Omental fat pad (tissue), 4 donors: ENCODE measurements around the gene GSTA2. TPM values are rescaled to one million over a fixed set of nuclear protein-coding genes. Genes with fewer than 3 reads are reported as not detected.
"Not testable (repeated sequence)": the region's sequence is repeated elsewhere in the genome, so short reads cannot be mapped to it uniquely, and the experiment has no call there.

ENCODE experiments used
- ATAC-seq: fragments of 150-250 bp; one replicate; pipeline ENCODE4 v1.9.1; 2016; ENCODE audit warnings: mild to moderate bottlenecking, moderate library complexity; ENCODE audit not compliant: low FRiP score
- DNase-seq: peaks from one replicate; pipeline ENCODE4 v3.0.0-alpha.2; 2019; ENCODE audit warnings: low spot score
- total RNA-seq, 4 donors: library from RNA; depleted of rRNA; stranded (reverse); fragments of >200 nt; gene quantifications; one replicate each; pipeline ENCODE4 v1.1.0, GENCODE V29; 2016
- TF ChIP-seq, protein P1 (sequence below), 3 donors: fragments of 450-650 bp; IDR thresholded peaks; one replicate each; pipeline ENCODE4 v1.5.1; 2016 to 2017; ENCODE audit warnings: antibody characterized with exemption in 3 of 3, mild to moderate bottlenecking in 3 of 3, moderate library complexity in 2 of 3

The GSTA2 gene
- total RNA-seq, 4 donors from 2014 or later: not detected

DNA sequence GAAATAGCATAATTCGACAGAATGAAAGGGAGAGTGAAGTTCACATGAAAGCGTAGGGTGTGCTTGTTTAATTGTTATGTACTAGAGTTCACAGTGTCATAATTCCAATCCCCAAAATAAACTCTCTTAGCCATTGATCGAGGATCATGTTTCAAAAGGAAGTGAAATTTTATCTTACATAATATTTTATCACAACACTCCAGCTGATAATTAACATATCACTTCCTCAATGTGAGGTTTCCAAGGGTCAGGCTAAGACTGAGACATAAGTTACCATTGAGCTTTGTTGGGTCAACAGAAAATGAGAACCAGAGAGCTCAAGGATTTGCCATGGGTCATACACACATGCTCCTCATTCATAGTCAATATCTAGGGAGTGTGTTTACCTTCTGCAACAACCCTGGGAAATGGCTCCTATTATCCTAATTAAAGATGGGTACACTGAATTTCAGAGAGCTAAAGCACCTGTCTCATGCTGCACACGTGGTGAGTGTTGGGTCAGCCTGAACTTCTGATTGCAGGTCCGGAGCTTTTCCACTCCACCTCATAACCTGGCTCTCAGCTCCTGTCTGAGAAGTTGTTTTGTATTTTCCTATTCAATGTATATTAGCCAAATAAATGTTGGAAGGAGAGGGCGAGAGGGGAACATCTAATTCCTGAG lies 3.0 kb downstream of the GSTA2 start:
- no peak for ATAC-seq
- TF ChIP-seq, protein P1, sequence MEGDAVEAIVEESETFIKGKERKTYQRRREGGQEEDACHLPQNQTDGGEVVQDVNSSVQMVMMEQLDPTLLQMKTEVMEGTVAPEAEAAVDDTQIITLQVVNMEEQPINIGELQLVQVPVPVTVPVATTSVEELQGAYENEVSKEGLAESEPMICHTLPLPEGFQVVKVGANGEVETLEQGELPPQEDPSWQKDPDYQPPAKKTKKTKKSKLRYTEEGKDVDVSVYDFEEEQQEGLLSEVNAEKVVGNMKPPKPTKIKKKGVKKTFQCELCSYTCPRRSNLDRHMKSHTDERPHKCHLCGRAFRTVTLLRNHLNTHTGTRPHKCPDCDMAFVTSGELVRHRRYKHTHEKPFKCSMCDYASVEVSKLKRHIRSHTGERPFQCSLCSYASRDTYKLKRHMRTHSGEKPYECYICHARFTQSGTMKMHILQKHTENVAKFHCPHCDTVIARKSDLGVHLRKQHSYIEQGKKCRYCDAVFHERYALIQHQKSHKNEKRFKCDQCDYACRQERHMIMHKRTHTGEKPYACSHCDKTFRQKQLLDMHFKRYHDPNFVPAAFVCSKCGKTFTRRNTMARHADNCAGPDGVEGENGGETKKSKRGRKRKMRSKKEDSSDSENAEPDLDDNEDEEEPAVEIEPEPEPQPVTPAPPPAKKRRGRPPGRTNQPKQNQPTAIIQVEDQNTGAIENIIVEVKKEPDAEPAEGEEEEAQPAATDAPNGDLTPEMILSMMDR (IDR thresholded peaks at IDR 0.05): no peak

DNA sequence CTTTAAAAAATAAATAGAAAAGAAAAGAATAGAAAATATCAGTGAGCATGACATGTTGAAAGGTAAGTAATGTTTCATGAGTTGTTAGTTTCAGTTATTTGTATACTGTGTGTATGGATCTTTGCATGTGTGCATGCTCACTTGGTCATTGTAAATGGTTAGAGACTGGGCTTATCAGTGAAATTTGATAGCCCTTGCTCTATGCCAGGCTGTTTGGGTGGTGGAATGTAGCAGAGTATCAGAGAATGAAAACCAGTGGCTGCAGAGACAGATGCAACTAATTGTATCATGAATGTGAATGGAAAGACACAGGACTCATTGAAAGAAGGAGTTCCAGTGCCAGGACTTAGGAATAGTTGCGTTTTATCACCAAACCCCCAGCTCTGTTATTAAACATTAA lies 4.2 kb downstream of the GSTA2 start:
- no peak for DNase-seq
- TF ChIP-seq, protein P1 (IDR thresholded peaks at IDR 0.05): no peak
- ATAC-seq: no peak

More for the DNA sequence above, 3.0 kb downstream of the GSTA2 start:
- DNase-seq: no peak

DNA sequence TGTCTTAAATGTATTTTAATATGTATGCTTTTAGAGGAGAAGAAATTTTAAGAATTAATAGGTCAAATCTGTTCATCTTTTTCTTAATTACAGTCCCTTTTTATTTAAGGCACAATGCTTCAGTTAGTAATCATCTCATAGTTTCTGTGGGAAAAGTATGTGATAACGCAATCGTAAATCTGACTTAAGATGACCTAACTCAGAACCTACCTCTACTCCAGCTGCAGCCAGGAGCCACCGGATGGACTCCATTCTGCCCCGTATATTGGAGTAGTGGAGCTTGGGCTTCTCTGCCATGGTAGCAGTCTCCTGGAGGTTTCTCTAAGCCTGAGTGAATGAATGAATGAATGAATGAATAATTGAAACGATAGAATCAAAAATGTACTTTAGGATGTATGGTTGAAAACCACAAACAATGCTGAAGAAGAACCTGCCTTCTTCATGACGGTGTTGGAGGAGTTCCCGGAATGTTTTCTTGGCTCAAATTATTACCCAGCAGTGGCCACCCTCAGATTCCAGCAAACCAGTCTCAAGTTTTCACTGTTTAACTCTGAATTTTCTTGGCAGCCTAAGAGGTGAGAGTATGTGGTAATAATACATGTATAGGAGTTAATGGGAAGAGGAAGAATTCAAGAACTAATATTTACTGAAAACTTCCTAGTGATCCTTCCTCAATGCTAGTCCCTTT lies 5.5 kb downstream of the GSTA2 start:
- peak; percentile 51 for ATAC-seq
- DNase-seq: not testable (repeated sequence)

DNA sequence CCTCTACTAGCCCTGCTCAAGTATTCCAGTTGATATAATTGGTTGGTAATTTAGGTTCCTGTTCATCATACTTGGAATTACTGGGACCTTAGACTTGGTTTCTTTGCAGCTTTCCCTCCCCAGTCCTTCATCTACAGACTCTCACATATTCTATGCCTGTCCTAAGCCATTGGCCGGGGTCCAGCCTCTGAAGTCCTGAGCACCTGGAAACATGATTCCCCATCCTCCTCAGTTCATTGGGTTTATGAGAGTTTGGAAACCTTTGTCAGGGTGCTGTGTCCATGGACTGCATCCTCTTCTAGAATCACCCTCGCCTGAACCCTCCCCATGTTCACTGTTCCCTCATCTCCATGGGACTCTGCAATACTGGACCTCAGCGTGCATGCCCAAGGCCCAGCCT lies 8.8 kb downstream of the GSTA2 start:
- TF ChIP-seq, protein P1 (IDR thresholded peaks at IDR 0.05): no peak
- ATAC-seq (no peak), DNase-seq (no peak)

DNA sequence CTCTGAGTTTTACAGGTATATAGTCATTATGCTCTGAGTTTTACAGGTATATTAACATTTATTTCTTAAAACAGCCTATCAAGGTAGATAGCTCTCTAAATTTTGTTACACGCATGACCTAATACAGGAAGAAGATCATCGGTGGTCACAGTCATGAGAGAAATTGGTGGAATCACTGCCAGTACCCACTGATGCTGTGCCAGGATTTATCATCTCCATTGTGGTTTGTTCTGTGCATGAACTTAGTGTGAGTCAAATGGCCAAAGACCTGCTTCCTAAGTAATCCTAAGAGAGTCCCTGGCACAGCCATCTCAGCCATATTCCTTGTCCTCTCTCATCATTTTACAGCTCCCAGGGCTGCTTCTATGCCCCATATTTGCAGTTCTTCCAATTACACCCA lies 10.1 kb downstream of the GSTA2 start:
- not testable (repeated sequence) for DNase-seq, ATAC-seq

DNA sequence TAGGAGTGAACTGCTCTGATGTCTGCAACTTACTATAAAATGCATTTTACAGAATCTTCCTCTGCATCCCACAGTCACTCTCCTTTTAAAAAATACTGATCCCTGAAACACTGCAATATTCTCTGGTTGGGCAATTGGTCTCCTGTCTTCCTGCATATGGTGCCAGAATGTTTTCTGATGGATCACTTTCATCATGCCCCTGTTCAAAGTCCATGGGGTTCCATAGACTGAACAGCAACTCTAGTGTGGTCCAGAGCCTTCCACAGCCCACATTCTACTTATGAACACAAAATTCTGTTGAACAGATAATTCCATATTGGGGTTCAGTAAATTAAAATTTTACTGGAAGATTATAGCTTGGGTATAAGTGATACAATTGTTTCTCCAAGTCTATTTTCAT lies 11.0 kb downstream of the GSTA2 start:
- ATAC-seq (no peak), DNase-seq (no peak)
- TF ChIP-seq, protein P1 (IDR thresholded peaks at IDR 0.05): no peak

DNA sequence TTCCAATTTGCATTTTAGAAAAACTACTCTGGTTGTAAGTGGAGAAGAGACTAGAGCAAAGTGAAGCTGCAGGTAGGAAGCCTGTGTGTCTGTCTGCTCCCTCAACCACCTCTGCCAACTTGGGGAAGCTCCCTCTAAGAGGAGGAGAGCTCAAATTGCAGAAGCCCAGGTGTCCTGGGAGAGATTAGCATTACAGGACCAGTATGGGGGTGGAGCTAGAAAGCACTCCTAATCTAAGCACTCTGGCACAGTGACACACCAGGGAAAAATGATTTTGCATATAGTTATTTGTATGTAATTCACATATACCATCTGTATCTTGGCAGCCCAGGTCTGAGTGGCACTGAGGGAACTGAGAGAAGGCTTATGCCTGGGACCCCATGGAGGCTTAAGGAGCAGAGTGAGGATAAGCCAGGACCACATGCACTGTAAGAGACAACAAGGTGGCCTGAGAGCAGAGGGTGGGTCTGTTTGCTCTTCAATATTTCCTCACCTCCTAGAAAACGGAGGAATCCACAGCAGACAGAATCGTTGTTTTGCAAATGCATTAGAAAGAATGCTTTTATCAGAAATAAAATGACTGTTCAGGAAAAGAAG lies 13.6 kb downstream of the GSTA2 start:
- ATAC-seq: no peak
- TF ChIP-seq, protein P1 (IDR thresholded peaks at IDR 0.05): no peak

DNA sequence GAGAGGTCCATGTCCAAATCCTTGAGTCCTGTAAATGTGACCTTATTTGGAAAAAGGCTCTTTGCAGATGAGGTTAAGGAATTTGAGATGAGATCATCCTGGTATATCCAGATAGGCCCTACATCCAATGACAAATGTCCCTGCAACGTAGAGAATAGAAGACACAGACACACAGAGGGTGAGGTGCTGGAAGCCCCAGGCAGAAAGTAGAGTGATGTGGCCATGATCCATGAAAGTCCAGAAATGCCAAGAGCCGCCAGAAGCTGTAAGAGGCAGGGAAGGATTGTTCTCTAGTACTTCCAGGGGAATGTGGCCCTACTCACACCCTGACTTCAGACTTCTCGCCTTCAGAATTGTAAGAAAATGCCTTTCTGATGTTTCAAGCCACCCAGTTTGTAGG lies 16.0 kb downstream of the GSTA2 start:
- not testable (repeated sequence) for DNase-seq, ATAC-seq

More for the DNA sequence above, 13.6 kb downstream of the GSTA2 start:
- DNase-seq: no peak
